ENCODE results near the gene EFCAB5. TPM values are rescaled to one million over a fixed set of nuclear protein-coding genes. Genes with fewer than 3 reads are reported as not detected.

EFCAB5 gene
- total and polyA plus RNA-seq, 8 donors: 0.52 to 2.3 (median 1.9) TPM

GRCh38 chr17:29982991-29983653, 41.7 kb downstream of the EFCAB5 start:
- intact Hi-C loops (cut with DNase I): no loop called here
- H3K9me3 ChIP-seq: peaks cover 0 to 7% of the 10 kb centered on the region in 2 donors
- no peaks in the 10 kb centered on the region for H3K4me1 ChIP-seq
- no peaks in the 10 kb centered on the region for H3K27me3 ChIP-seq
- H3K27ac ChIP-seq: no peak overlapping the region
- ATAC-seq (no peak), DNase-seq (no peak)
- H3K4me3 ChIP-seq: no peak overlapping the region
- no peak for TF ChIP-seq CTCF (IDR thresholded peaks at IDR 0.05)
- H3K36me3 ChIP-seq: no peaks in the 10 kb centered on the region

- intact Hi-C loops (cut with DNase I): no loop called here
- Histone ChIP-seq H3K36me3 (no peaks in the 10 kb centered on the region), H3K4me3 (no peak overlapping the region), H3K4me1 (no peaks in the 10 kb centered on the region), H3K27ac (no peak overlapping the region), H3K27me3 (no peaks in the 10 kb centered on the region), H3K9me3 (peaks cover 0 to 10% of the 10 kb centered on the region in 2 donors)
- no peak for TF ChIP-seq CTCF (IDR thresholded peaks at IDR 0.05)
- ATAC-seq (no peak), DNase-seq (no peak)
Observed at GRCh38 chr17:29996458-29996857, 55.0 kb downstream of the EFCAB5 start.

GRCh38 chr17:30000001-30000754, 58.7 kb downstream of the EFCAB5 start:
- H3K9me3 ChIP-seq: no peaks in the 10 kb centered on the region
- ATAC-seq (no peak), DNase-seq (no peak)
- no peak overlapping the region for H3K27ac ChIP-seq
- H3K36me3 ChIP-seq: no peaks in the 10 kb centered on the region
- H3K4me3 ChIP-seq: no peak overlapping the region
- no peak for TF ChIP-seq CTCF (IDR thresholded peaks at IDR 0.05)
- no peaks in the 10 kb centered on the region for H3K27me3 ChIP-seq
- intact Hi-C loops (cut with DNase I): no loop called here
- no peaks in the 10 kb centered on the region for H3K4me1 ChIP-seq

GRCh38 chr17:30000755-30001257, 59.4 kb downstream of the EFCAB5 start:
- Histone ChIP-seq H3K4me1 (no peaks in the 10 kb centered on the region), H3K9me3 (no peaks in the 10 kb centered on the region), H3K4me3 (no peak overlapping the region), H3K36me3 (no peaks in the 10 kb centered on the region), H3K27me3 (no peaks in the 10 kb centered on the region), H3K27ac (no peak overlapping the region)
- no peak for TF ChIP-seq CTCF (IDR thresholded peaks at IDR 0.05)
- DNase-seq (no peak), ATAC-seq (no peak)
- intact Hi-C loops (cut with DNase I): no loop called here

GRCh38 chr17:30002088-30002487, 60.7 kb downstream of the EFCAB5 start:
- TF ChIP-seq CTCF (IDR thresholded peaks at IDR 0.05): no peak
- Histone ChIP-seq H3K4me1 (no peaks in the 10 kb centered on the region), H3K36me3 (no peaks in the 10 kb centered on the region), H3K9me3 (no peaks in the 10 kb centered on the region), H3K27ac (no peak overlapping the region), H3K27me3 (no peaks in the 10 kb centered on the region), H3K4me3 (no peak overlapping the region)
- DNase-seq (no peak), ATAC-seq (no peak)
- intact Hi-C loops (cut with DNase I): no loop called here
